Measurements from ENCODE around the gene SLC35F3.

GRCh38 chr1:234044079-234044478 is 139.6 kb downstream of the SLC35F3 start:
- TF ChIP-seq POLR2A (IDR thresholded peaks at IDR 0.05) (no peak), CTCF (IDR thresholded peaks at IDR 0.05) (no peak)
